SKM-1 (cell line): Measurements from ENCODE around the gene ARF5.

Experiments
- DNase-seq: peaks from one replicate; lab custom pipeline; 2025; ENCODE audit not compliant: unreplicated experiment; lab: John Stamatoyannopoulos, UW

ARF5 gene

DNA sequence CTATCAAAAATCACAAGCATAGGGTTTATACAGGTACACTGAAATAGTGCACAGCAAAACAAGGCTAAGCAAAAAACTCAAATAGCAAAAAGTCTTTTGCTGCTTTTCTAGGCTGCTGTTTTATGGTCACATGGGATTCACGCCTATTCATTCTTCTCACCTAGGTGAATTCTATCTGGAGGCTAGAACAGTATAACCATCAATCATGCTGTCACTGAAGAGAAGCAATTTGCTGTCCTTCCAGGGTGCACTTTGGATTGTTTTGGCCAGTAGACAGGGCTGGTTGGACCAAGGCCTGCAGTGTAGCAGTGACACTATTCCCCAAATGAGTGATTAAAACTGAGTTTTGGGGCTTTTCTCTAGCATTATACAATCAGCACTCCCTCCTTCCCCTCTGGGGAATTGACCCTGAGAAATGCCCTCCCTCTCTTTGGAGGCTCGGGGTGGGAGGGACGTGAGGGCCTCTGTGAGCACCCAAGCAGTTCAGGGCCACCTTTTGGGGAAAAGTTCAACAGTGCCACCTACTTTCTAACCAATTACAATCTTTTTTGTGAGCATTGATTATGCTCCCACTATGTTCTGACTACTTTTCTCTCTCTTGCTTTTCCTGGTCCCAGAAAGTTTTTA is 47.6 kb downstream of the ARF5 start:
- no peak for DNase-seq

DNA sequence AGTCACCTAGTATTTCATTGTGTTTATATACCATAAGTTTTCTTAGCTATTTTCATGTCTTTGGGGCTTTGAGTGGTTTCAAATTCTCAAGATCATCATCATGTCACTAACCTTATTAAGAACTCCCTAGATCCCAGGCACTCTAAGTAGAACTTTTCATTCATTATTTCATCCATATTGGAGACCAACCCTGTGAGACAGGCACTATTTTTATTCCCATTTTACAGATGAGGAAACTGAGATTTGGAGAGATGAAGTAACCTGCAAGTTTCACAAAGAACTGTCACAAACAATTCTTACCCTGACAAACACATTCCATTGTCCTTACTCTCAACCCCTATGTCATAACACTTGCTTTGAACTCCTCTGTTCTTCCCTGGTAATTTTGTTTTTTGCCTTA is 50.0 kb downstream of the ARF5 start:
- no peak for DNase-seq
